Heart left ventricle (tissue), 16 donors: ENCODE data around the gene GRHPR. TPM values are rescaled to one million over a fixed set of nuclear protein-coding genes. Genes with fewer than 3 reads are reported as not detected.

Source experiments
- ATAC-seq, 4 donors: fragments of 200-7000 bp; cut with Tn5 transposase; one replicate each; pipeline ENCODE4 v1.9.1; 2020 to 2022; ENCODE audit warnings: moderate library complexity in 4 of 4, mild to moderate bottlenecking in 3 of 4, moderate number of reproducible peaks in 1 of 4
- DNase-seq, 5 donors: peaks; one replicate each; pipeline ENCODE4 v3.0.0-alpha.2; 2020
- H3K27ac ChIP-seq, 12 donors: fragments of 200-600 bp; sonication (generic) in 4 of 12; one replicate each; pipeline versions ENCODE4 v1.5.0 to v1.8.0; 2016 to 2022; ENCODE audit warnings: mild to moderate bottlenecking in 2 of 12
- H3K27me3 ChIP-seq, 9 donors: fragments of 200-600 bp; sonication (generic) in 2 of 9; one replicate each; pipeline versions ENCODE4 v1.5.1 to v1.8.0; 2016 to 2022; ENCODE audit warnings: mild to moderate bottlenecking in 3 of 9
- H3K36me3 ChIP-seq, 9 donors: fragments of 200-600 bp; sonication (generic) in 2 of 9; one replicate each; pipeline versions ENCODE4 v1.5.0 to v1.8.0; 2018 to 2022; ENCODE audit warnings: mild to moderate bottlenecking in 2 of 9
- H3K4me1 ChIP-seq, 12 donors: fragments of 200-600 bp; sonication (generic) in 4 of 12; one replicate each; pipeline versions ENCODE4 v1.5.0 to v1.8.0; 2016 to 2022; ENCODE audit warnings: mild to moderate bottlenecking in 3 of 12
- H3K4me3 ChIP-seq, 12 donors: fragments of 200-600 bp; sonication (generic) in 4 of 12; one replicate each; pipeline versions ENCODE4 v1.5.0 to v1.8.0; 2017 to 2022; ENCODE audit warnings: mild to moderate bottlenecking in 9 of 12, moderate library complexity in 4 of 12
- H3K9me3 ChIP-seq, 12 donors: fragments of 200-600 bp; sonication (generic) in 4 of 12; one replicate each; pipeline versions ENCODE4 v1.5.0 to v1.8.0; 2016 to 2022; ENCODE audit warnings: mild to moderate bottlenecking in 1 of 12
- POLR2A ChIP-seq, 2 donors: fragments of 450-650 bp; IDR thresholded peaks; one replicate each; pipeline ENCODE4 v1.6.1; 2017; ENCODE audit warnings: antibody characterized with exemption in 2 of 2, mild to moderate bottlenecking in 2 of 2, moderate library complexity in 2 of 2
- WGBS, 4 donors: extraction: QIAGEN DNeasy Blood & Tissue Kit in 2 of 4; methylation state at CpG; one replicate each; pipeline versions ENCODE4 v1.1.5 to v1.1.7; 2013 to 2018; 5-methylcytosine and 5-hydroxymethylcytosine counted together
- intact Hi-C, 10 donors: fragments of 100-400 bp; cut with DNase I; formaldehyde crosslinking; loops; one replicate each; pipeline versions ENCODE4 v1.11.1 to v1.14.2; 2022
- polyA plus RNA-seq, 2 donors: library from polyadenylated mRNA; stranded (reverse); fragments of 200-250 nt; gene quantifications; one replicate each; pipeline ENCODE4 v1.2.3, GENCODE V29; 2013
- total RNA-seq, 9 donors: library from RNA; depleted of rRNA in 2 of 9; stranded (reverse); fragments of >200 nt in 2 of 9; fragmentation: NEBNext Ultra II Directional in 3 of 9; extraction: Animal tissue kit (Norgen Biotek cat#: 25700) in 3 of 9; gene quantifications; one replicate each; pipeline versions ENCODE4 v1.1.0 to v1.2.4, GENCODE V29; 2016 to 2023
- TF ChIP-seq, protein P1 (sequence below), 12 donors: fragments of 200-600 bp; sonication (generic) in 4 of 12; IDR thresholded peaks; one replicate each; pipeline versions ENCODE4 v1.5.0 to v1.8.0; 2018 to 2022; ENCODE audit warnings: antibody characterized with exemption in 12 of 12, mild to moderate bottlenecking in 5 of 12
- donor health status: ischemic (EF 13 %, LVEDD 7.1; RV severe dilation, severe dysfunction).
- donor health status: healthy with polysubstance abuse.
- donor health status: DM: no; HTN: yes; CAD: no.
- donor health status: DM: no; HTN: no; CAD: no.
- donor health status: ischemic (EF 25% LVEDD 6.9; RV normal size, moderate dysfunction).
- donor health status: ischemic (EF 25% LVEDD 5.7; RV mildly dilated, moderate dysfunction).
- donor health status: healthy.
- donor health status: DM: yes; HTN: yes; CAD: no.
- donor health status: ischemic (EF 35%, LVEDD 5.7; RV mildly dilated, moderate dysfunction).
- donor health status: nonischemic (EF 11% LVEDD 7.7; RV severe dilation, severe dysfunction).
- donor health status: DM: yes; HTN: yes; CAD: no.
- donor health status: PGD.
- donor health status: ischemic (EF 29% LVEDD 5.4; RV normal size, mild dysfunction).
- donor health status: nonischemic (EF 23%, LVEDD 6.1; RV moderate dilation, normal function).

GRHPR gene
- total and polyA plus RNA-seq, 11 donors: 91.0 to 209 (median 111) TPM

DNA sequence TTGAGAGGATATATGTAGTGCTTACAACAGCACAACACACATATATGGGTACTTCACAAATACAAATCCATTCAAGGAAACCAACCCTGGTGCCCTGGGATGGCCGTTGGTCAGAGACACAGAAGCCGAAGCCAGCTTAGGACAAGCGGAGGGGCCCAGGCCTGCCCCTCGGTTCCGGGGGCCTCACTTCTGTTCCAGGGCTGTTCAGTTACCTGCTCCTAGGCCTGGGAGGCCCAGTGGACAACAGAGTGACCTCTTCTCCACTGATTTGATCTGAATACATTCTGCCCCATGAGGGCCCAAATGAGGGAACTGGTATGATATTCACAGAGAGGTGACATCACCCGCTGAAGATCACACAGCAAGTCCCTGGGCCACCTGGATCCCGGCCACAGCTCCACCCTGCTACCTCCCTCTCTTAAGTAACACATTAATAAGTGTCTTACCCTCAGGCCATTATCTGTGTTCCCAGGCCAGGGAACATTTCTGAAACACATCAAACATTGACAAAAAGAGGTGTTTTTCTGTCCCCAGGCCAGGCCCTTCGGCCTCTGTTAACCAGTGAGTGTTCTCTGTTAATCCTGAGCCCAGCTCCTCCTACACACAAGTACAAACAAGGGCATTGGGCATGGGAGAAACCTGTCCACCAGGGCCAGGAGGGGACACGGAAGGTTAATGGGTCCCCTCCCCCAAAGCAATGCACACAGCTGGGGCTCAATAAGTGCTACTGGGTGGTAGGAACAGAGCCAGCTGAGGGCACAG lies 4.5 kb upstream of the GRHPR start:
- intact Hi-C loops: loop anchor here in 3 of 10 donors (2.0 to 10.0 kb wide), 4 partner anchors 49 to 543 kb away; partner anchors contain the start of gene POLR1E (in 1 of the 3)
- Histone ChIP-seq H3K36me3 (no peaks in the 10 kb centered on the region), H3K4me1 (peaks cover 0 to 20% (median 12%) of the 10 kb centered on the region in 12 donors), H3K27me3 (no peaks in the 10 kb centered on the region), H3K9me3 (no peaks in the 10 kb centered on the region), H3K27ac (no peak overlapping the region), H3K4me3 (no peak overlapping the region)
- ATAC-seq (no peak), DNase-seq (no peak)
- TF ChIP-seq, protein P1, sequence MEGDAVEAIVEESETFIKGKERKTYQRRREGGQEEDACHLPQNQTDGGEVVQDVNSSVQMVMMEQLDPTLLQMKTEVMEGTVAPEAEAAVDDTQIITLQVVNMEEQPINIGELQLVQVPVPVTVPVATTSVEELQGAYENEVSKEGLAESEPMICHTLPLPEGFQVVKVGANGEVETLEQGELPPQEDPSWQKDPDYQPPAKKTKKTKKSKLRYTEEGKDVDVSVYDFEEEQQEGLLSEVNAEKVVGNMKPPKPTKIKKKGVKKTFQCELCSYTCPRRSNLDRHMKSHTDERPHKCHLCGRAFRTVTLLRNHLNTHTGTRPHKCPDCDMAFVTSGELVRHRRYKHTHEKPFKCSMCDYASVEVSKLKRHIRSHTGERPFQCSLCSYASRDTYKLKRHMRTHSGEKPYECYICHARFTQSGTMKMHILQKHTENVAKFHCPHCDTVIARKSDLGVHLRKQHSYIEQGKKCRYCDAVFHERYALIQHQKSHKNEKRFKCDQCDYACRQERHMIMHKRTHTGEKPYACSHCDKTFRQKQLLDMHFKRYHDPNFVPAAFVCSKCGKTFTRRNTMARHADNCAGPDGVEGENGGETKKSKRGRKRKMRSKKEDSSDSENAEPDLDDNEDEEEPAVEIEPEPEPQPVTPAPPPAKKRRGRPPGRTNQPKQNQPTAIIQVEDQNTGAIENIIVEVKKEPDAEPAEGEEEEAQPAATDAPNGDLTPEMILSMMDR (IDR thresholded peaks at IDR 0.05): no peak
- no peak for TF ChIP-seq POLR2A (IDR thresholded peaks at IDR 0.05)
- WGBS, 4 donors: 92 to 96% (median 94%) methylated on average over 9 of the region's 9 CpGs

DNA sequence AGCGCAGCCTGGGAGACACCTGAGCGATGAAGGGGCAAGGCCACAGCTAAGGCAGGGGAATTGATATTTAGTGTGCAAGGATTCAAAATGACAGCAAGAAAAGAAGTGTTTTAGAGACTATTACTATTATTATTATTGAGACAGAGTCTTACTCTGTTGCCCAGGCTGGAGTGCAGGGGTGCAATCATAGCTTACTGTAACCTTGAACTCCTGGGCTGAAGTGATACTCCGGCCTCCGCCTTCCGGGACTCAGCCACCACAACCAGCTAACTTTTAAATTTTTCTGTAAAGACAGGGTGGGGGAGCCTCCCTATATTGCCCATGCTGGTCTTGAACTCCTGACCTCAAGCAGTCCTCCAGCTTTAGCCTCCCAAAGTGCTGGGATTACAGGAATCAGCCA lies 3.3 kb upstream of the GRHPR start:
- Histone ChIP-seq H3K9me3 (no peaks in the 10 kb centered on the region), H3K4me1 (peaks cover 0 to 31% (median 24%) of the 10 kb centered on the region in 12 donors), H3K36me3 (peaks cover 0 to 2% (median 0%) of the 10 kb centered on the region in 9 donors), H3K27ac (no peak overlapping the region), H3K4me3 (no peak overlapping the region), H3K27me3 (no peaks in the 10 kb centered on the region)
- DNase-seq: no peak
- intact Hi-C loops: loop anchor here in 3 of 10 donors (2.0 to 10.0 kb wide), 3 partner anchors 48 to 544 kb away; partner anchors contain the start of gene POLR1E (in 1 of the 3)
- ATAC-seq: no peak
- WGBS, 4 donors: 94 to 99% (median 98%) methylated on average over 5 of the region's 5 CpGs
- TF ChIP-seq, protein P1 (IDR thresholded peaks at IDR 0.05): no peak
- TF ChIP-seq POLR2A (IDR thresholded peaks at IDR 0.05): no peak

DNA sequence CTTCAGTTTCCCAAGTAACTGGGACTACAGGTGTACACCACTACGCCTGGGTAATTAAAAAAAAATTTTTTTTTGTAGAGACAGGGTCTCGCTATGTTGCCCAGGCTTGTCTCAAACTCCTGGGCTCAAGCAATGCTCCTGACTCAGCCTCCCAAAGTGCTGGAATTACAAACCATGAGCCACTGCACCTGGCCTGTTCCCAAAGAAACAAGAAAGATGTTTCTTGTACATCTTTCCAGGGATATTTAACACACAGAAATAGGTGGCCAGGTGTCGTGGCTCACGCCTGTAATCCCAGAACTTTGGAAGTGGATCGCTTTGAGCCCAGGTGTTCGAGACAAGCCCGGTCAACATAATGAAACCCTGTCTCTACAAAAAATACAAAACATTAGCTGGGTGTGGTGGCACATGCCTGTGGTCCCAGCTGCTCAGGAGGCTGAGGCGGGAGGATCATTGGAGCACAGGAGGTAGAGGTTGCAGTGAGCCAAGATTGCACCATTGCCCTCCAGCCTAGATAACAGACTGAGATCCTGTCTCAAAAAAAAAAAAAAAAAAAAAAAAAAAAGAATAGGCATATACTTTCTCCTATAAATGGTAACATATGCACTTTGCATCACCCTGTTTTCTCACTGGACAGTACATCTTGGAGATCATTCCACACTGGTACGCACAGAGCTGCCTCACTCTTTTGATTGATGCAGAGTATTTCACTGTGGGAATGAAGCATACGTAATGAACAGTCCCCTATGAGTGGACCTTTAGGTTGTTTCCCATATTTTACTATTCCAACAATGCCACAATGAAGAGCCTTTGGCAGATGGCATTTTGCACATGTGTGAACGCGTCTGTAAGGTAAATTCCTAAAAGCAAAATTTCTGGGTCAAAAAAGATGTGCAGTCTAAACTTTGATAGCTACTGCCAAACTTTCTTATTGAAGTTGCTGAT lies 2.0 kb upstream of the GRHPR start:
- intact Hi-C loops: loop anchor here in 6 of 10 donors (5.0 to 10.0 kb wide), 4 partner anchors 42 to 154 kb away; partner anchors contain the start of genes ZBTB5 (in 2 of the 6), FBXO10 (in 1 of the 6) and POLR1E (in 1 of the 6)
- Histone ChIP-seq H3K4me1 (peaks cover 0 to 33% (median 28%) of the 10 kb centered on the region in 12 donors), H3K4me3 (no peak overlapping the region), H3K27ac (no peak overlapping the region), H3K27me3 (no peaks in the 10 kb centered on the region), H3K36me3 (peaks cover 0 to 12% (median 0%) of the 10 kb centered on the region in 9 donors), H3K9me3 (no peaks in the 10 kb centered on the region)
- no peak for ATAC-seq
- DNase-seq: no peak
- 83 to 95% (median 87%) methylated on average over 12 of the region's 12 CpGs for WGBS, 4 donors
- TF ChIP-seq, protein P1 (IDR thresholded peaks at IDR 0.05): no peak
- no peak for TF ChIP-seq POLR2A (IDR thresholded peaks at IDR 0.05)
